NCI-H2107 (cell line): ENCODE measurements around the gene C19orf85.
A peak's percentile ranks its signal among the peaks of the same experiment; 100 is the strongest.
"Not testable (repeated sequence)": the region's sequence is repeated elsewhere in the genome, so short reads cannot be mapped to it uniquely, and the experiment has no call there.

ENCODE experiments used
- DNase-seq: peaks from one replicate; lab custom pipeline; 2025; lab: John Stamatoyannopoulos, UW

Gene C19orf85

DNA sequence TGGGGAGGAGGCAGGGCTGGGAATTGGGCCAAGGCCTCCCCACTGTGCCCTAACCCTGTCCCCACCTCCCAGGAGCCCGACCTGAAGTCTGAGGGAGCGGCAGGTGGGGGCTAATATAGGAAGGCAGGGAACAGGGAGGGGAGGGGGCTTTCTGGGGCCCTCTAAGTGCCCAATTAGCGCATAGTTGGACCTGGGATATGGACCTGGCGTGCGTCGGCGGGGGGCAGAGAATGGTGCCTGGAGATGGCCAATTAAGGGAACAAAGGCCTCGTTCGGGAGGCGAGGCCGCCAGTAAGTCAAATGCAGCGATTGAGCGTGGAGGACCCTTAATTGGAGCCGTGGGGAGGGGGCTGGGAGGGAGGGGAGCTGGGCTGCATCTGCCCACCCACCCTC is at the start of gene C19orf85:
Gene C19orf85 (minus strand): TSS at position 90 of the 393 bp plus-strand sequence. CDS start 197 bp downstream, outside the sequence.
- DNase-seq, result no peak

DNA sequence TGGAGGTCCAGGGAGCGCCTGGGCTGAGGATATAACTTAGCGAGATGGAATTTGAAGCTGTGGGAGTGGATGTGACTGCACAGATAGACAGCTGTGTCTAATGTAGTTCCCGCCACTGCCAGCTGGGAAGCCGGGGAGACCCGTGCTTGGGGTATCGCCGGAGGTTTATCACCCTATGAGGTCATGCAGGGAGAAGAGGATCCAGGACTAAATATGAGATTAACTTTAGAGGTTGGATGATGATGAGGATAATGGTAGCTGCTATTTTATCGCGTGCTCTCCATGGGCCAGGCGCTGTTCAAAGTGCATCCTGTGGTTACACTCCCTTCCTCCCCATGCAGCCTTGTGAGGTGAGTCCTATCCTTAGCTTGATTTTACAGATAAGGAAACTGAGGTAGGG is 43.6 kb upstream of the C19orf85 start:
- DNase-seq, result no peak

DNA sequence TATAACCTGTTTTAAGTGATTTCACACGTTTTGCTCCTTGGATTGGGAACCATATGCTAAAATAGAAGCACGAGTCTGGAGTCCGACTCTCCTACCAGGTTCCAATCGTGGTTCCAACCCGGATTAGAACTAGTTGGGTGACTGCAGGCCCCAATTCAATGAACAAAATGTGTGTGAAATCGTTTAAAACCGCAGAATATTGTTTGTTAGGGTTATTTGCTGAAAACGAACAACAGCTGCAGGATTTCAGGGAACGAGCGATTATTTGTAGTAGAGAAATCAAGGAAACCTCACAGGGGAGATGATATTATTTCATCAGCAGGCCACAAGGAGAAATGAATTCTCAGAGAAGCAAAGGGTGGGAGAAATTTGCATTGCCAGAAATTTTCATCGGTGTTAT is 40.4 kb upstream of the C19orf85 start:
- no peak for DNase-seq

DNA sequence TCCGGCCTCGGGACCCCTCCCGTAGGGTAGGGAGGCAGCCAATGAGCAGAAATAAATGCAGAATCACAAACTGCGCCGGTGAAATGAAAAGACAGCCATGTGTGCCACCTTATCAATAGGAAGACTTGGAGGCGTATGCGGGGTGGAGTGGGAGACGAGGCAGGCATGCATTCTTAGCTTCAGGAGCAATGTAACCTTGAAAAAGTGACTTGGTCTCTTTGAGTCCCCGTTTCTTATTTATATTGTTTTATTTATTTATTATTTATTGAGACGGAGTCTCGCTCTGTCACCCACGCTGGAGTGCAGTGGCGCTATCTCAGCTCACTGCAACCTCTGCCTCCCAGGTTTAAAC is 39.7 kb upstream of the C19orf85 start:
- no peak for DNase-seq

DNA sequence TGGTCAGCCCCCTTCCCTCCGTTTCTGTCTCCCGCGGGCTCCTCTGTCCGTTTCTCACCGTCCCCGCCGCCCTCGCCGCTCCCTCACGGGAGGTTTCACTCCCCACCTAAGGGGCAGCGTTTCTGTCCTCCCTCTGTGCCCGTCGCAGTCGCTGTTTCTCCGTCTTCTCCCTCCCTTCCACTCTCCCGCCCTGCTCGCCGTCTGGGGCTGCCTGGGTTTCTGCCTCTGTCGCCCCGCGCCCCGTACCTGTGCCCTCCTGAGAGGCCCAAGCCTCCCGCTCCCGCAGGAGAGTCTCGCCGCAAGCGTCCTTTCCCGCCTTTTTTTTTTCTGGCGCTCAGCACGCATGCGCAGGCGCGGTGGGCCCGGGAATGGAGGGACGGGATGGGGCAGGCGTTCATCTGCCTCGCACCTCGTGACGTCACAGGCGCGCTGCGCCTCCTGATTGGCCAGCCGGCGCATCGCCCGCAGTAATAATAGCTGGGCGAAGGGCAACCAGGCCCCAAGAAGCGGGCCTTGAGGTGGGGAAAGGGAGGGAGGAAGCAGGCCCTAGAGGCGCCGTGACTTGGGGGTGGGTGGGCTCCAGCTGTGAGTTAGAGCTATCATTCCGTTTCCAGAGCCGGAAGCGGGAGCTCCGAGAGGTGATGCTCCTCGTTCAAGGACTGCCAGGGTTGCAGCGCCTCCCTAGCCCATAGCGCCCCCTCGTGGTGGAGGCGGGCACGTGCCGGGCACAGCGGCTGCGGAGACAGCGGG is 39.1 kb upstream of the C19orf85 start:
- peak; percentile 56 for DNase-seq

DNA sequence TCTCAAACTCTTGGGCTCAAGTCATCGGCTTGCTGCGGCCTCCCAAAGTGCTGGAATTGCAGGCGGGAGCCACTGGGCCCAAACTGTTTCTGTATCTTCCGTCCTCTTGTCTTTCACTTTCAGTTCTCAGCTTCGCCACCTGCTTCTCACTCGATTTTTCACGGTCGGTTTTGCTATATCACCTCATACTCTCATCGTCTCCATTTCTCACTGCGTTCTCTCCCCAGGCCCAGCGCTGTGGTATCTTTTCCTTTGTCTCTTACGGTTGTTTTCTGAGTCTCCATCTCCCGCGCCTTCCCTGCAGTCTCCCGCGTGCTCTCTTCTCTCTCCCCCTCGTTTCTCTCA is 38.6 kb upstream of the C19orf85 start:
- no peak for DNase-seq

DNA sequence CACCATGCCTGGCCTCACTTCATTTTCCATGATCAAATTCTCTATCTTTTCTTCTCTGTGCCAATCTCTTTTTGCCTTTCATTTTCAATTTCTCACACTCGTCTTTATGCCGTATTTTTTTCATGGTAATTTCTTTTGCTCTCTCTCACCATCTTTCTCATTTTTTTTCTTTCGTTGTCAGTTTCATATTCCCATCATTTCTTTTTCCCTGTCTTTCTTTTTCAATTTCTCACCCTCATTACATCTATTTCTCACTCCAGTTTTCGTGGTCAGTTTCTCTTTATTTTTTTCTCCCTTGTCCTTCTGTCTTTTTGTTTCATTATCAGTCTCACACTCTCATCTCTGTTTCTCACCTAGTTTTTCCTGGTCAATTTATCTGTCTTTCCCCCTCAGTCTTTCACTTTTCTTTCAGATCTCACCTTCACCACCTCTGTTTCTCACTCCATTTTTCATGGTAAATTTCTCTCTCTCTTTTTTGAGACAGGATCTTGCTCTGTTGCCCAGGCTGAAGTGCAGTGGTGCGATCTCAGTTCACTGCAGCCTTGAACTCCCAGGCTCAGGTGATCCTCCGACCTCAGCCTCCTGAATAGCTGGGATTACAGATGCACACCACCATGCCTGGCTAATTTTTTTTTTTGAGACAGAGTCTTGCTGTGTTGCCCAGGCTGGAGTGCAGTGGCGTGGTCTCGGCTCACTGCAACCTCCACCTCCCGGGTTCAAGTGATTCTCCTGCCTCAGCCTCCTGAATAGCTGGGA is 37.8 kb upstream of the C19orf85 start:
- DNase-seq, result no peak

DNA sequence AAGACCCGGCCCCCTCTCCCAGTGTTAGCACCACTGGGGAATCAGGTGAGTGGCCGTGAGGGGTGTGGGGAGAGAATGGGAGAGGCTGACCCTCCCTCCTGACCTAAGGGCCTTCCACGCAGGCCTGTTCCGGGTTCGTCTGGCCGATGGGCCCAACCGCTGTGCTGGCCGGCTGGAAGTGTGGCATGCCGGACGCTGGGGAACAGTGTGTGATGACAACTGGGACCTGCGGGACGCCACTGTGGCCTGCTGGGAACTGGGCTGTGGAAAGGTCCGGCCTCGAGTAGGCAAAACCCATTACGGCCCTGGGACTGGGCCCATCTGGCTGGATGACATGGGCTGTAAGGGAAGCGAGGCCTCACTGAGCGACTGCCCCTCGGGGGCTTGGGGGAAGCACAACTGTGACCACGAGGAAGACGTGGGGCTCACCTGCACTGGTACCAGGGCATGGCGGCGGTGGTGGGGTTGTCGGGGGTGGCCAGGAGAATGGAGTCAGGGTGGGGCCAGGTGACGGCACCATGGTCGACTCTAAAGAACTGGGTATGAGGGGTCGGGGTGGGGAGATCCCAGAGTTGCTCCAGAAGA is 35.9 kb upstream of the C19orf85 start:
- no peak for DNase-seq

DNA sequence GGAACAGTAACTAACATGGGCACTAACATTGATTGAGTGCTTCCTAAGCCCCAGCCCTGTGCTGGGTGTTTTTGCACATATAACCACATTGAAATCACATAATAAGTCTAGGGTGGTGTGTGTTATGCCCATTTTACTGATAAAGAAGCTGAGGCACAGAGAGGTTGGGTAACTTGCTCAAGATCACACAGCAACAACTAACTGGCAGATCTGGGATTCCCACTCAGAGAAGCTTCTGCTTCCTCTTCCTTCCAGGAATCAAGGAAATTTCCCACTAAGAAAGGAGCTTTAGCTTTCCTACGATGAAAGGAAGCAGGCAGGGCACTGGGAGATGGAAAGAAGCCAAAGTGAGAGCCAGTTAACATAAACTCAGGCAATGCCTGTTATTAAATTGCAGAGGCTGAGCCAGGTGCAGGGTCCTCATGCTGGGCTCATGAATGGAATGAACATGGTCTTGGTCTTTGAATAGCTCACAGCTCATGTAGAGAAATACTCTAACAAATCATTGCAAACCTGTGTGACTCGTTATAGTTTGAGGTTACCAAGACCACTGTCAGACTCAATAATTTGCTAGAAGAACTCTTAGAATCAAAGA is 33.8 kb upstream of the C19orf85 start:
- DNase-seq, result no peak

DNA sequence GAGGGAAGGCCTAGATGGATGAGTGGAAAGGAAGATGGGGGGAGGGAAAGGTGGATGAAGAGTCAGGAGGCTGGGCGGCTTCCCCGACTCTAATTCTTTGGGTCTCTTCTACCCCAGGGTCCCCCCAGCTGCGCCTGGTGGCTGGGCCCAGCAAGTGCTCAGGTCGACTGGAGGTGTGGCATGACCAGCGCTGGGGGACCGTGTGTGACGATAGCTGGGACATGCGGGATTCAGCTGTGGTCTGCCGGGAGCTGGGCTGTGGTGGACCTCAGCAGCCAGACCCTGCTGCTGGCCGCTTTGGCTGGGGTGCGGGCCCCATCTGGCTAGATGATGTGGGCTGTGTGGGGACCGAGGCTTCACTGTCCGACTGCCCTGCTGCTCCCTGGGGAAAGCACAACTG is 33.2 kb upstream of the C19orf85 start:
- no peak for DNase-seq

DNA sequence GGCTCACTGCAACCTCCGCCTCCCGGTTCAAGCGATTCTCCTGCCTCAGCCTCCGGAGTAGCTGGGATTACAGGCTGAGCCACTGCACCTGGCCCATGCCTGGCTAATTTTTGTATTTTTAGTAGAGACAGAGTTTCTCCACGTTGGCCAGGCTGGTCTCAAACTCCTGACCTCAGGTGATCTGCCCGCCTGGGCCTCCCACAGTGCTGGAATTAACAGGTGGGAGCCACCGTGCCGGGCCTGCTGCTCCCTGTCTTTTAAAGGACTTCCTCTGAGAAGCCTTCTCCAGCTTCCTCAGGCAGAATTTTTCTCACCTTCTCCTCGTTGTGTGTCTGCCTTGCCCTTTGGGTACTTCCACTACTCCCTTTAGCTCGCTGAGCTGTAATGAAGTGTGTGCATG is 32.3 kb upstream of the C19orf85 start:
- DNase-seq, result not testable (repeated sequence)

DNA sequence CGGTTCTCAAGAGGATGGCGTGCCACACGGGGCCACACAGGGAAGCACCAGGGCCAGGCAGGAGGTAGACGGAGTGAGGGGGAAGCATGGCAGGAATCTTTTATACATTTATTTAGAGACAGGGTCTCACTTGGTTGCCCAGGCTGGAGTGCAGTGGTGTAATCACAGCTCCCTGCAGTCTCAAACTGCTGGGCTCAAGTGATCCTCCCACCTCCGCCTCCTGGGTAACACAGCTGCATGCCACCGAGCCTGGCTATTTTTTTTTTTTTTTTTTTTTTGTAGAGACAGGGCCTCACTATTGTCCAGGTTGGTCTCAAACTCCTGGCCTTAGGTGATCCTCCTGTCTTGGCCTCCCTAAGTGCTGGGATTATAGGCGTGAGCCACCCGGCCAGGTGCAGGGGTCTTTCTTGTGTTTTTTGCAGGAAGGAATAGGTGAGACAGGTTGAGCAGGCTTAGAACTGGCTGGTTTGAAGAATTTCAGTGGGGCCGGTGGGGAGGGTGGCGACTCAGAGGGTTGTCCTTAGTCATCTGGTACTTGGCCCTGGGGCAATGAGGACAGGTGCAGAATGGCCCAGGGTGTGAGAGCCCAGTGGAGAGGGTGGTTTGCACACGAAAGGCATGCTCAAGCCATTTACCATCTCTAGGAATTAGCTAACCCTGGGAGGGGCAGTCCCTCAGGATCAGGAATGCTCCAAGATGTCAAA is 31.2 kb upstream of the C19orf85 start:
- no peak for DNase-seq

DNA sequence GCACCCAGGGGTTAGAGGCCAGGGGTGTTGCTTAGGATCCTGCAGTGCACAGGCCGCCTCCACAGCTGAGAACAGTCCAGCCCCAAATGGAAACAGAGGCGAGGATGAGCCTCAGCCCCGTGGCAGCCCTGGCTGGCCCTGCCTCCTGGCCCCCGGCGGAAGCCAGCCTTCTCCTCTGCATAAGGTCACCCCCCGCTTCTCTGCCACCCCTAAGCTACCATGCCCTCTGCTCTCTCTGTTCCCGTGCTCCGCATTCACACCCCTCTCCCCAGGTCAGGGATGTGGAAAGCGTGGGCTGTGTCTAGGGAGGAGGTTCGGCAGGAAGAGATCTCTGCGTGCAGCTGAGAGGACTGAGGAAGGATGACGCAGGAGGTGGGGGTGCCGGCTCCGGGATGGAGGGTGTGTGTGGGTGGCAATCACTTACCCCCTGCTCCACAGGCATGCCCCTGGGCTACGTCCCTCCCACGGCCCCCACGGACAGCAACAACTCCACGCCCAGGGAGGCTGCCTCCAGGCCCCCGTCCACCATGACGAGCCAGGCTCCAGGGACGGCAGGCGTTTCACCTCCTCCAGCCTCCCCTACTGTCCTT is 29.7 kb upstream of the C19orf85 start:
- no peak for DNase-seq

DNA sequence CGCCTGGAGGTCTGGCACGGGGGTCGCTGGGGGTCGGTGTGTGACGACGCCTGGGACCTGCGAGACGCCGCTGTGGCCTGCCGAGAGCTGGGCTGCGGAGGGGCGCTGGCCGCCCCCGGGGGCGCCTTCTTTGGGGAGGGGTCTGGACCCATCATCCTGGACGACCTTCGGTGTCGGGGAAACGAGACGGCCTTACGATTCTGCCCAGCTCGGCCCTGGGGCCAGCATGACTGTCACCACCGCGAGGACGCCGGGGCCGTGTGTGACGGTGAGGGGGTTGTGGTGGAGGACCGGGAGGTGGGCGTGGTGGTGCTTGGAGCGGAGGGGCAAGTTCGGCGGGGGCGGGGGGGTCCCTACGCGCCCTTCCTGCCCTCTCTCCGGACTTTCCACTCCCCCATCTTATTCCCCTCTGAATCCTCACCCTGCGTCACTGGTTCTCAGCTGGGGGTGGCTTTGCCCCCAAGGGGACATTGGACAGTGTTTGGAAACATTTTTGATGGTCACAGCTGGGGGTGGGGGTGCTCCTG is 29.2 kb upstream of the C19orf85 start:
- DNase-seq, result no peak

DNA sequence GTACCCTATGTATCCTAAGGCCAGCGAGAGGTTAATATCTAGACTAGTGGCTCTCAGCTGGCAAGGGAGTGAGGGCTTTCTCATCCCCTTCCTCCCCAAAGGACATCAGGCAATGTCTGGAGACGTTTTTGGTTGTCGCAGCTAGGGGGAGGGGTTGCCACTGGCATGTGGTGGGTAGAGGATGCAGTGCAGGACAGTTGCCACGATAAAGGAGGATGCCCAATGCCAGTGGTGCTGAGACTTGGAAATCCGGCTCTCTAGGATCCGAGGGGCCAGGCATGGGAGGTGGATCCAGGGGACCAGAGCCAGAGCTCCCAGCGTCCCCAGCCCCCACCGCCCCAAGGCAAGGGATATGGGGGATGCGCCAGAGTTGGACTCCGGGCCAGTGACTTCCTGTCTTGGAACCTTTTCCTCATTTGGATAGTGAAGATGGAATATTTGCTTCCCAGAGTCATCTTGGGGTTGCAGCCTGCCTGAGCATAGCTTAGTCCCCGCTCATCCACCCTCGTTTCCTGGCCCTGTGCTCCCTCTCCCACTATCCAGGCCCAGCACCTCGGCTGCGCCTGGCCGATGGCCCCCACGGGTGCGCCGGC is 28.6 kb upstream of the C19orf85 start:
- DNase-seq, result no peak

DNA sequence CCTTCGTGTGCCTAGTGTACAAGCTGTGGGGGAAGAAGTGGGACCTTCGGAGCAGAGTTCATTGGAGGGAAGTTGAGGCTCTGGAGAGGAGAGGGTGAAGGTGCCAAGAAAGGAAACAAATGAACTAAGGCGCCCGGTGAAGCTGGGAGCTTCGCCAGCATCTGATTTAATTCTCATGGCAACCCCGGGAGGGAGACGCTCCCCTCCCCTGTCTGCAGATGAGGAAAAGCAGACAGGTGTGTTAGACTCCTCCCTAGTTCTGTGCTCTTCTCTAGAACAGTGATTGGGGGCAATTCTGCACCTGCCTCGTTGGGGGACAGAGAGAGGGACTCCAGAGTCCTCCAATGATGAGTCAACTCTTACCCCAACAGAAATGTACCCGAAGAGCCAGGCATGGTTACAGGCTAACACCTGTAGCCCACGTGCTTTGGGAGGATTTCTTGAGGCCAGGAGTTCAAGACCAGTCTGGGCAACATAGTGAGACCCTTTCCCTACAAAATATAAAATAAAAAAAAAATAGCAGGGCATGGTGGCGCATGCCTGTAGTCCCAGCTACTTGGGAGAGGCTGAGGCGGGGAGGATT is 27.9 kb upstream of the C19orf85 start:
- DNase-seq, result peak; percentile 31

DNA sequence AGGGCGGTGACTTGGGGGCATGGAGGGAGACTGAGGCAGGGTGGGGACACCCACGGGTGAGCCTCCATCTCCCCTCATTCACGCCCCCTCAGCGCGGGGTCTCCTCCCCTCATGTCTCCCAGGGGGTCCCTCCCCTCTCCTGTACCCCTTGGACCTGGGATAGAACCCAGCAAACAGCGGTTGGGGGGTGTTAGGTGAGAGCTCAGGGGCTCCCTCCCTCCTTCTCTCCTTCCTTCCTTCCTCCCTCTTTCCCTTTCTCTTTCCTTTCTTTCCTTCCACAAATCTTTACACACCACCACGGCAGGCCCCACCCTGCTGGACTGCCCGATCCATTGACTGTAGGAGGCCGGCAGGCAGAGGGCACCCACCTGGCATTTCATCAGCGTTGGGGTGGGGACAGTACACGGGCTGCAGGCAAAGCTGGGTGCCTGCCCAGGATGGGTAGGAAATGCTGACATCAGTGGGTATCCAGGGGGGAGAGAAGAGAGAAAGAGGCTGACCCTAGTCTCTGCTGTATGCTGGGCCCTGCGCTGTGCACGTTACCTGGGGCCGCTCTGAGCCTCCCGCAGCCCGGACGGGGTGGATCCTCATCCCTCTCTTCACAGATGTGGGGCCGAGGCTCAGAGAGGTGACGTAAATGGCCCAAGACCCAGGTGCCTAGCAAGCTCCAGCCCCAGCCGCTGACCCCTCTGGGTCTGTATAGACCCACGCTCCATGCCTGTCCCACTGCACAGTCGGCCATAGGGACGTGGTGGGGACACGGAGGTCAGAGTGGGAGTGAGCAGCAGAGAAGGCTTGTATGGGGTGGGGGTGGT is 27.2 kb upstream of the C19orf85 start:
- DNase-seq, result no peak

DNA sequence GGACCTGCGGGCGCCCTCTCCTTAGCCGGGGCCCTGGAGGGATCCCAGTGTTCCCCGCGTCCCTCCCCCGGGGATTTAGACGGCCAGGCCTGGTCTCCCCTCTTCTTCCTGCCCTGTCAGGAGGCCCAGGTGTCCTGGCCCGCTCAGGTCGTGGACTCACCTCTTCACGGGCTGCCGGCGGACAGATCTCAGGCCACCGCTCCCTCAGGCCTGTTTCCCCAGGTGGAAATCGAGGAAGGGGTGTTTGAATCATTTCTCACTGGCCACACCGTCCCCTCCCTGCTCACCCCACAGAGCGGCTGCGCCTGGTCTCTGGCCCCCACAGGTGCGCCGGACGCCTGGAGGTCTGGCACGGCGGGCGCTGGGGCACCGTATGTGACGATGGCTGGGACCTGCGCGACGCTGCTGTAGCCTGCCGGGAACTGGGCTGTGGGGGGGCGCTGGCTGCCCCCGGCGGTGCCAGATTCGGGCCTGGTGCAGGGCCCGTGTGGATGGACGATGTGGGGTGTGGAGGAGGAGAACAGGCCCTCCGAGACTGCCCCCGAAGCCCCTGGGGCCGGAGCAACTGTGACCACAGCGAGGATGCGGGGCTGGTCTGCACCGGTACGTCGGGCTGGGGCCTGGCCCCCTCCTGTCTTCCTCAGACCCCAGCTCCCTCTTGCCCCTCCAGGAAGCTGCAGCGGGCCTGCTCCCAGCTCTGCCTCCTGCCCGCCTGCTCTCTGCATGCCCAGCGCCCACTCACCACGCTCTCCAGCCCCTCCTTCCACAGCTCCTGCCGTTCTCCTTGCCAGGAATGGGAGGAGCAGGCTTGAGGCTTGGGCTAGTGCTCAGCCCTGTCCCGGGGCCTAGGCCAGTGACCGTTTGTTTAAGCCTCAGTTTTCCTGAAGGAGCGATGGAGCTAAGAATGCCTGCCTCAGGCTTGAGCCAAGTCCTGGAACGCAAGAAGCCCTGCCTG is 26.2 kb upstream of the C19orf85 start:
- no peak for DNase-seq
